Activated CD8-positive, alpha-beta T cell treated with anti-CD3 and anti-CD28 coated beads for 36 hours (primary cell): ENCODE results near the gene CFAP92. TPM values are rescaled to one million over a fixed set of nuclear protein-coding genes. Genes with fewer than 3 reads are reported as not detected.

Experiments
- ATAC-seq: fragments of 200-7000 bp; cut with Tn5 transposase; one replicate; pipeline ENCODE4 v1.10.0; 2021; ENCODE audit warnings: mild to moderate bottlenecking, moderate library complexity
- CTCF ChIA-PET: fragments of 350-600 bp; sonication (Branson Sonifier 250); formaldehyde crosslinking; loops from one replicate; lab custom pipeline; 2021; ENCODE audit warnings: antibody characterized with exemption; lab: Charles Lee
- POLR2A ChIA-PET: fragments of 350-600 bp; sonication (Branson Sonifier 250); formaldehyde crosslinking; loops from one replicate; lab custom pipeline; 2021; ENCODE audit warnings: antibody characterized with exemption; lab: Charles Lee
- DNase-seq: peaks from one replicate; pipeline ENCODE4 v3.0.0-alpha.2; 2020
- H3K27ac Mint-ChIP-seq: one replicate; pipeline ENCODE4 v1.8.0; 2021; ENCODE audit warnings: mild to moderate bottlenecking, mixed read lengths
- H3K27me3 Mint-ChIP-seq: one replicate; pipeline ENCODE4 v1.8.0; 2021; ENCODE audit warnings: mixed read lengths
- H3K36me3 Mint-ChIP-seq: one replicate; pipeline ENCODE4 v1.8.0; 2021; ENCODE audit warnings: low read depth, mixed read lengths
- H3K4me1 Mint-ChIP-seq: one replicate; pipeline ENCODE4 v1.8.0; 2021; ENCODE audit warnings: low read depth, mixed read lengths
- H3K4me3 Mint-ChIP-seq: one replicate; pipeline ENCODE4 v1.8.0; 2021; ENCODE audit warnings: mild to moderate bottlenecking, moderate library complexity, mixed read lengths
- H3K9me3 Mint-ChIP-seq: one replicate; pipeline ENCODE4 v1.8.0; 2021; ENCODE audit warnings: mixed read lengths
- intact Hi-C: fragments of 100-400 bp; cut with micrococcal nuclease; formaldehyde crosslinking; loops from one replicate; pipeline ENCODE4 v1.10.0; 2022
- total RNA-seq, 2 experiments: library from RNA; stranded (reverse); gene quantifications; one replicate each; pipeline ENCODE4 v1.2.3, GENCODE V29; 2021
- TF ChIP-seq, protein P1 (sequence below): fragments of 200-600 bp; IDR thresholded peaks from one replicate; pipeline ENCODE4 v1.8.0; 2022; ENCODE audit warnings: antibody characterized with exemption, mild to moderate bottlenecking

CFAP92 gene
- total RNA-seq, 2 experiments from 2014 or later, result 0.38 to 0.83 TPM

DNA sequence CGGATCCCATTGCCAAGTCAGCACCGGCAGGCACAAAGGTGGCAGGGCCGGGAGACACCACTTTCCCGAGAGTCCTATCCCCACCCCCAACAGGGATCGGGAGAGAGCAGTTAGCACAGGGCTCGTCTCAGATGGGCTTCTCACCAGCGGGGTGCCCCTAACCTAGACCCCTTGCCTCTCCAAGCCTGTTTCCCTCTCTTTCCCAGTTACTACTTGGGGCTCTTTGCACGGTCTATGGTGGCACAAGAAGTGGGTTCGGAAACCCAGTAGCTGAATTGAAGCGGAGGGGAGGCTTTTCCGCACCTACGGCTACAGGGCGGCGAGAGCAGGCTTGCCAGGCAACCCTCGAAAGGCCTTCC, 6.8 kb upstream of the CFAP92 start:
- TF ChIP-seq, protein P1, sequence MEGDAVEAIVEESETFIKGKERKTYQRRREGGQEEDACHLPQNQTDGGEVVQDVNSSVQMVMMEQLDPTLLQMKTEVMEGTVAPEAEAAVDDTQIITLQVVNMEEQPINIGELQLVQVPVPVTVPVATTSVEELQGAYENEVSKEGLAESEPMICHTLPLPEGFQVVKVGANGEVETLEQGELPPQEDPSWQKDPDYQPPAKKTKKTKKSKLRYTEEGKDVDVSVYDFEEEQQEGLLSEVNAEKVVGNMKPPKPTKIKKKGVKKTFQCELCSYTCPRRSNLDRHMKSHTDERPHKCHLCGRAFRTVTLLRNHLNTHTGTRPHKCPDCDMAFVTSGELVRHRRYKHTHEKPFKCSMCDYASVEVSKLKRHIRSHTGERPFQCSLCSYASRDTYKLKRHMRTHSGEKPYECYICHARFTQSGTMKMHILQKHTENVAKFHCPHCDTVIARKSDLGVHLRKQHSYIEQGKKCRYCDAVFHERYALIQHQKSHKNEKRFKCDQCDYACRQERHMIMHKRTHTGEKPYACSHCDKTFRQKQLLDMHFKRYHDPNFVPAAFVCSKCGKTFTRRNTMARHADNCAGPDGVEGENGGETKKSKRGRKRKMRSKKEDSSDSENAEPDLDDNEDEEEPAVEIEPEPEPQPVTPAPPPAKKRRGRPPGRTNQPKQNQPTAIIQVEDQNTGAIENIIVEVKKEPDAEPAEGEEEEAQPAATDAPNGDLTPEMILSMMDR, result no peak
- no peaks in the 10 kb centered on the region for H3K36me3 Mint-ChIP-seq
- peaks cover 20% of the 10 kb centered on the region for H3K27me3 Mint-ChIP-seq
- CTCF ChIA-PET, result interaction anchor here (1.5 to 1.6 kb wide), 2 partner anchors 11 to 15 kb away, joined by 3 to 6 read pairs; no protein-coding TSS in a partner anchor
- POLR2A ChIA-PET, result interaction anchor here (0.8 to 1.3 kb wide), 2 partner anchors 15 to 25 kb away, joined by 3 read pairs; no protein-coding TSS in a partner anchor
- DNase-seq (no peak), ATAC-seq (no peak)
- peaks cover 39% of the 10 kb centered on the region for H3K4me1 Mint-ChIP-seq
- H3K4me3 Mint-ChIP-seq, result peak overlapping the region; percentile 71
- intact Hi-C loops, result no loop called here
- no peaks in the 10 kb centered on the region for H3K9me3 Mint-ChIP-seq
- H3K27ac Mint-ChIP-seq, result no peak overlapping the region

DNA sequence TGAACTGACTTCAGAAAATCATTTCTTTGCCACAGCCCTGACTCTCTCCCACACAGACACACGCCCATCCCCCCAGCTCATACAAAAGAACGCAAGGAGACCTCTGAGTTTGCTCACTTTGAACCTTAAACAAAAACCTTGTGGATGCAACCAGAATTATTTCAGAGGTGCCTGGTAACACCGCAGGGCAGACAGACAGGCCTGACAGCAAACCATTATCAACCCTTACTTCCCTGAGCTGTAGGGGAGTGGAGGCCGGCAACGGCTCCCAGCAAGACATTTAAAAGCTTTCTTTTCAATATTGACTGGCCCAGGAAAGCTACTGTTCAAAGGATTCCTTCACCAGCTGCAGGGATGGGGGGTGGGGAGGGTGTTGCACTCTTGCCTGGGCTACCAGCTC, 5.2 kb upstream of the CFAP92 start:
- no peak overlapping the region for H3K4me3 Mint-ChIP-seq
- H3K27me3 Mint-ChIP-seq, result peaks cover 20% of the 10 kb centered on the region
- CTCF ChIA-PET, result interaction anchor here (0.9 to 9.2 kb wide), 6 partner anchors 12 to 54 kb away, joined by 3 to 73 read pairs (median 4); no protein-coding TSS in a partner anchor
- no peaks in the 10 kb centered on the region for H3K9me3 Mint-ChIP-seq
- TF ChIP-seq, protein P1, result no peak
- POLR2A ChIA-PET, result interaction anchor here (0.8 to 1.7 kb wide), 5 partner anchors 9 to 317 kb away, joined by 3 to 9 read pairs (median 4); a partner anchor contains a TSS
- intact Hi-C loops, result no loop called here
- no peak for DNase-seq
- no peak for ATAC-seq
- no peak overlapping the region for H3K27ac Mint-ChIP-seq
- H3K4me1 Mint-ChIP-seq, result peaks cover 45% of the 10 kb centered on the region
- H3K36me3 Mint-ChIP-seq, result no peaks in the 10 kb centered on the region

DNA sequence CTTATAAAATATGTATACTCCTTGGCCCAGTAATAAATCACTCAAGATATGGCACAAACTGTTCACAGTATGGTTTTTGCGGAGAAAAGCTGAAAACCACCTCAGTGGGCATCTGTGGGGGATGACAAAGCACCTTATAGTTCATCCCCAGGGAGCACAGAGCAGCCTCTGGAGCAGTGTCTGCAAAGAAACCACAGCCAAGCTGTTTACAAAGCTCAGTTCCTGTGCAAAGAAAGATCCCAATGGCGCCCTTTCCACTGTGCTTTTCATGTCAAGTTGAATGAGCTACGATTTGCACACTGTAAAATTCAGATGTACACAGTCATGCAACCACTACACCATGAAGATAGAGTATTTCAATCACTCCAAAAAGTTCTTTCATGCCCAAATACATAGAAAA, 4.7 kb upstream of the CFAP92 start:
- intact Hi-C loops, result no loop called here
- Mint-ChIP-seq H3K4me3 (no peak overlapping the region), H3K36me3 (no peaks in the 10 kb centered on the region), H3K27ac (no peak overlapping the region), H3K4me1 (peaks cover 46% of the 10 kb centered on the region), H3K9me3 (no peaks in the 10 kb centered on the region), H3K27me3 (peaks cover 20% of the 10 kb centered on the region)
- ChIA-PET POLR2A (interaction anchor here (0.5 to 1.7 kb wide), 6 partner anchors 10 to 317 kb away, joined by 3 to 9 read pairs (median 4); a partner anchor contains a TSS), CTCF (interaction anchor here (0.6 to 9.2 kb wide), 6 partner anchors 9 to 118 kb away, joined by 3 to 73 read pairs (median 4); no protein-coding TSS in a partner anchor)
- DNase-seq (no peak), ATAC-seq (no peak)
- TF ChIP-seq, protein P1, result no peak

DNA sequence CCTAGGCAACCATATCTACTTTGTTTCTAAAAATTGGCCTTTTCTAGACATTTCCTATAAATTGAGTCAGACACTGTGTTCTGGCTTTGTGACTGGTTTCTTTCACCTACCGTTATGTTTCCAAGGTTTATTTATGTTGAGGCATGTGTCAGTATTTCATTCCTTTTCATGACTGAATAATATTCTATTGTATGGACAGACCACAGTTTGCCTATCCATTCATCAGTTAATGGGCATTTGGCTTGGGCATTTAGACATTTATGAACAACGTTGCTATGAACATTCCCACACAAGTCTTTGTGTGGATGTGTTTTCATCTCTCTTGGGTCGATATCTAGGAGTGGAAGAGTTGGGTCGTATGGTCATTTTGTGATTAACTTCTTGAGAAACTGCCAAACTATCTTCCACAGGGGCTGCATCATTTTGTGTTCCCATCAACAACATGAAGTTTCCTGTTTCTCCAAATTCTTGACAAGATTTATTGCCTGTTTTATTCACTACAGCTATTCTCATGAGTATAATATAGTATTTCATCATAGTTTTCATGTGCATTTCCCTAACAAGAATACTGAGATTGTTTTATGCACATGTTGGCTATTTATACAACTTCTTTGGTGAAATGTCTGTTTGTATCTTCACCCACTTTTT, 3.7 kb upstream of the CFAP92 start:
- no peaks in the 10 kb centered on the region for H3K9me3 Mint-ChIP-seq
- DNase-seq, result no peak
- ATAC-seq, result no peak
- CTCF ChIA-PET, result interaction anchor here (9.2 kb wide), 1 partner anchor 26 kb away, joined by 73 read pairs; no protein-coding TSS in a partner anchor
- peaks cover 11% of the 10 kb centered on the region for H3K27me3 Mint-ChIP-seq
- H3K27ac Mint-ChIP-seq, result no peak overlapping the region
- no peaks in the 10 kb centered on the region for H3K36me3 Mint-ChIP-seq
- intact Hi-C loops, result no loop called here
- POLR2A ChIA-PET, result interaction anchor here (1.2 to 1.7 kb wide), 2 partner anchors 17 to 30 kb away, joined by 3 to 9 read pairs; no protein-coding TSS in a partner anchor
- TF ChIP-seq, protein P1, result no peak
- H3K4me3 Mint-ChIP-seq, result no peak overlapping the region
- H3K4me1 Mint-ChIP-seq, result peaks cover 42% of the 10 kb centered on the region

DNA sequence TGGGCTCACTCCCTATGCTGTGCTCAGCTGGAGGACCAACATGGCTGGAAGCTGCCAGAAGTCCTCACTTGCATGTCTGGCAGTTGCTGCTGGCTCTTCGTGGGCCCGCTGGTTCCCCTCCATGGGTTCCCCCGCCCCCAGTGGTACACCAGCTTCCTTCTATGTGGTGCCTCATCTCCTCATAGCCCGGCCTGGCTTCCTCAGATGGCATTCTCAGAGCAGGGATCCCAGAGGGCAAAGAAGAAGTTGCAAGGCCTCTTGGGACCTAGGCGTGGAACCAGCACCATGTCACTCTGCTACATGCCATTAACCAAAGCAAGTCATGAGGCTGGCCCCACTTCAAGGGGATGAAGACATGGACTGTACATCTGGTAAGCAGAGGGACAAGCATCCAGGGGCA, 2.9 kb upstream of the CFAP92 start:
- Mint-ChIP-seq H3K36me3 (no peaks in the 10 kb centered on the region), H3K4me1 (peaks cover 37% of the 10 kb centered on the region), H3K4me3 (no peak overlapping the region), H3K27ac (no peak overlapping the region), H3K9me3 (no peaks in the 10 kb centered on the region), H3K27me3 (peaks cover 5% of the 10 kb centered on the region)
- TF ChIP-seq, protein P1, result no peak
- intact Hi-C loops, result no loop called here
- no peak for DNase-seq
- POLR2A ChIA-PET, result interaction anchor here (0.6 to 1.9 kb wide), 3 partner anchors 8 to 319 kb away, joined by 3 to 8 read pairs (median 3); a partner anchor contains a TSS
- CTCF ChIA-PET, result interaction anchor here (3.8 to 9.2 kb wide), 2 partner anchors 25 to 56 kb away, joined by 15 to 73 read pairs; no protein-coding TSS in a partner anchor
- no peak for ATAC-seq
